Stimulated activated CD8-positive, alpha-beta memory T cell treated with anti-CD3 and anti-CD28 coated beads, Interleukin-15, amount 100 ng/mL, for 1 hour (primary cell): Measurements from ENCODE around the gene SIGLEC15.
"Not testable (repeated sequence)": the region's sequence is repeated elsewhere in the genome, so short reads cannot be mapped to it uniquely, and the experiment has no call there.

Experiments used
- DNase-seq: peaks from one replicate; pipeline ENCODE4 v3.0.0-alpha.2; 2020; ENCODE audit warnings: low read depth

Gene SIGLEC15

DNA sequence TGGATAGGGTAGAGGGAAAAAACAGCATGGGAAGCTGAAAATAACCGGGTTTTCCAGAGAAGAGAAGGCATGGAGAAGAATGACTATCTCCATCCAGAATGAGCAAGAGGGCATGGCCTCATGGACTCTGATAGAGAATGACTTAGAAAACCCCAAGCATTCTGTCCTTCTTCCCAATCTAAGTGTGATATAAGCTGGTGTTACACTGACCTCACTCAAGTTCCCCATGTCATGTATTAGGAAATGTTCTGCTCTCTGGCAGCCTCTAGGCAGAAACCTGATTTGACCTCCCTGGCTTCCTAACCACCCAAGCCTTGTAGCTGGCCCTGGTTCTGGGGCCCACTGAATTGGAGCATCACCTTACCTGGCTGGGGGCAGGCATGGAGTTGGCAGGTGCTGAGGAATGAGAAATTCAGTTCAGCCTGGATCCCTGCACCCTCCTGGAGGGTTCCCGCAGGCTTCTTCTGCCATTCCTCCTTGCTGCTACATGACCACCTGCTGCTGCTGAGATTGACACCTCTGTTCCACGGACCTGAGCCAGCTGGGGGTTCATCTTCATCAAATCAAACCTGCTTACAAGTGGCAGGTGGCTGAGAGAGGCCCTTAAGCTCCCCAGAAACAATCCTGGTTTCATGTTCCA is 5.2 kb upstream of the SIGLEC15 start:
- DNase-seq: no peak

DNA sequence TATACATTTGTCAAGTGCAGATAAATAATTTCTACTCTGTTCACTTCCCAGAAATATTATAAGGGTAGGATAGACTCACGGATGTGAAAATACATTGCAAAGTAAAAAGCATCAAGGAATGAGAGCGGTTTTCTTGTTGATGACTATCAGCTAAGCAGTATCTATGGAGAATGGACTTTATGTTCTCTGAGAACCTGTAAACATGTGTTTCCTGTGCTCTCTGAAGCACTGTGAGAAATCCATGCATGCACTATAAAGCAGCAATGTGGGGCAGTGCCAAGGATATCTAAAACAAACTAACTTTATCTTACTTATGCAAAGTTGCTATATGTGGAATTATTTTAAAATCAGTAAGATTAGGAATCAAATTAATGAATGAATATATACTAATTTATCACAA is 4.4 kb upstream of the SIGLEC15 start:
- no peak for DNase-seq

DNA sequence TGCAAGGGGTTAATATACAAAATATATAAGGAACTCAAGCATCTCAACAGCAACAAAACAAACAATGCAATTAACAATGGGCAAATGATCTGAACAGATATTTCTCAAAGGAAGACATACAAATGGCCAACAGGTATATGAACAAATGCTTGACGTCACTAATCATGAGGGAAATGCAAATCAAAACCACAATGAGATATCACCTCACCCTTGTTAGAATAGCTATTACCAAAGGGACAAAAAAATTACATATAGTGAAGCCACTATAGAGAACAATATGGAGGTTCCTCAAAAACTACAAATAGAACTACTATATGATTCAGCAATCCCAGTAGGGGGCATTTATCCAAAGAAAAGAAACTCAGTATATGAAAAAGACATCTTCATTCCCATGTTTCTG is 3.8 kb upstream of the SIGLEC15 start:
- DNase-seq: no peak

DNA sequence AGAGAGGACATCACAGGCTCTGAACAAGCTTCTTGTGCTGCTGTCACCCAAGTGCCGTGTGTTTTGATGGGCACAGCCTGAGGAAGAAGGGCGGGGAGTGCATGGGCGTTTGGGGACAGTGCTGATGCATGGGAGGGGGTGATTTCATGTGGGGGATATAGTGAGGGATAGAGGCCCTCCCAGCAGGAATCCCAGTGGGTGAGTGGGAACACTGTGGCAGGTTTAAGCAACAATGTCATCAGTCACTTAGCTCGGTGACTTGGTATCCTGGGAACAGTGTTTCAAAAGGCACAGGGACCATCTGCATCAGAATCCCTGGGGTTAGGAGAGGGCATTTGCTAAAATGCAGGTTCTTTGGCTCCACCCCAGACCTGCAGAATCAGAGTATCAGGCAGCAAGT is 609 bp downstream of the SIGLEC15 start:
- no peak for DNase-seq

DNA sequence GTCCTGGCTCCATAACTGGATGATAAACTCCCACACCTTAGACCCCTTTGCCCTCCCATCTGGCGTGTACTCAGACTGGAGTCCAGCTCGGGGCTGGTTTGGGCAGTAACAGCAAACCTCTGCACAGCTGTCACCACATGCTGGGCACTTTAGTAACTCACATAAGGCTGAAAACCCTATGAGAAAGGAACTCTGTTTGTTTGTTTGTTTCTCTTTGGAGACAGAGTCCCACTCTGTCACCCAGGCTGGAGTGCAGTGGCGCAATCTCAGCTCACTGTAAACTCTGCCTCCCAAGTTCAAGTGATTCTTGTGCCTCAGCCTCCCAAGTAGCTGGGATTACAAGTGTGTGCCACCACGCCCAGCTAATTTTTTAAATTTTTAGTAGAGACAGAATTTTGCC is 1.2 kb downstream of the SIGLEC15 start:
- not testable (repeated sequence) for DNase-seq

DNA sequence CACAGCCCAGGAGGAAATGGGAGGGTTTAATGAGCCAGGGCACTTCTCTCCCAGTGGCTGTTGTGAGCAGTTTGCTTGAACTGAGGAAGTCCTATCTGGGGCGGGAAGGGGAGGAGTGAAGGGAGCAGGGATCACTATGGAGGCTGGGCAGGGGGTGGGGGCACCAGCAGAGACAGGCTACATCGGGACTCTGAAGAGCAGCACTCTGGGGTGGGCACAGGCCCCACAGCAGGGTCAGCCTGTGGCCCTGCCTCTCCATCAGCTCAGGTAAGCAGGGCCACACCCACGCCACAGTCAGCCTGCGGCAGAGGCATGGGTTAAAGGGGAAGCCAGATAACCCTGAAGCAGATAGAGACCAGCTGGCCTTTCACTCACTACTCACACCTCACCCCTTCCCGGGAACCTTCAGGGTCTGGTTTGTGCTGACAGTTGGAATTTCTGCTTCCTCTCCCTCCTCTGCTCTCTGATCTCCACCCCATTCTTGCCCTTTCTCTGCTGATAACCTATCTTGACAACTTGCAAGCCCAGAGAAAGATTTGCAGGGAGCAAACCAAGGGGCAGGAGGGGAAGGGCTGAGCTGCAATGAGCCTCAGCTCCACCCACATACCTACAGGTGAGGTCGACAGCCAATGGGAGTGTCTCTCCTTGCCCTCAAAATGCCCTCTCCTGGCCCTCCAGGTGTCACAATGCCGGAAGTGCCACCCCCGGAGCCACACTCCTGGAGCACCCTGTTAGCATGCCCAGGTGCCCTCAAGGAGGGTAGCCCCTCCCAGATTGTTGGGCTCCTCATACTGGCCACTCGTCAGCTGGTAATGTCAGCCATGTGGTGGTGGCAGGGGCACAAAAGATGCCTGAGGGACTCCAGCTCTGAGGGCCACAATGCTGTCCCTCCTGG is 3.7 kb downstream of the SIGLEC15 start:
- no peak for DNase-seq

DNA sequence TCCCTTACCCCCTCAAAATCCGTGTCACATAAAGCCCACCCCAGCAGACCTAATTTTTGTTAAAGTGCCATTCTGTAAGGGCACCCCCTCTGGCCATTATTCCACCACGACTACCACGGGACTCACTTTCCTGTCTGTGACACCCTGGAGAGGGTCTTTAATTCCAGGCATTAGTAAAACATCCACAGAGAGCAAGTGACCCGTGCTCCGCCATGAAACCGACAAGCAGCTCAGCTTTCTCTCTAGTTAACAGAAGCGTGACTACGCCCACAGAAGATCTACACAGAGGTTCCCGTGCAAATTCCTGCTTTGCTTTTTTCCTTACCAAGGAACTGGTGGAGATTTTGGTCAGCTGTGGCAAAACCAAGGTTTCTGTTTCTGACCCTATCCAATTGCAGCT is 4.4 kb downstream of the SIGLEC15 start:
- DNase-seq: no peak

DNA sequence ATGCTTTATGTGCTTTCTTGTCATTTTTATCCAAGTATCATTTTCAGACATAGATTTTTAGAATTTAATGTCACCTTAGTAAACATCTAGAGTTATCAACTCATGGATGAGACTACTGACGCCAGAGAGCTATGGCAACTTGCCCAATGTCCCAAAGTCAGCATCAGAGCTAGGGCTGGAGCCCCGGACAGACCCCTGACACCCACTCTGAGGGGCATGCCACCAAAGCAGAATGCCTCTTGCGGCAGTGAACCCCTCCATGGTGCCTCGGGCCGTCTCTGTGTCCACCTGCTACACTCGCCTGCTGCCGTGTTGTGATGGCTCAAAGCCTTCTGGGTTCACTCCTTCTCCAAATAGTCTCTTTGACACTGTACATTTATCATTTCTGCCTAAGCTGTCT is 5.4 kb downstream of the SIGLEC15 start:
- no peak for DNase-seq

DNA sequence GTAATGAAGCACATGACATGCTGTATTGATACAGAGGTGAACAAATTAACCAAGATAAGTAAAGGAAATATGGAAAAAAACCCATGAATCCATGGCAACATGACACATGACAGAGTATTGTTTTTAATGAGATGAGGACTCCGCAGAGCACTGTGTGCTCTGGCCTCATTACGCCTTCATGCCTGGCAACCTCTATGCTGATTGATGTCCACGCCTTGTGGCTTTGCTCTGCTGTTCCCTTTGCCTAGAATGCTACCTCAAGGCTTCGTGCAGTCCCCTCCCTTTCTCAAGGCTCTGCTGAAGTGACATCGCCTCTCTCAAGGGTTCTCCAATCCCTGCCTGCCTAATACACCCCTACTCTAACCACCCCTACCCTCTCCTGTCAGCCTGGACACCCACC is 8.4 kb downstream of the SIGLEC15 start:
- no peak for DNase-seq

DNA sequence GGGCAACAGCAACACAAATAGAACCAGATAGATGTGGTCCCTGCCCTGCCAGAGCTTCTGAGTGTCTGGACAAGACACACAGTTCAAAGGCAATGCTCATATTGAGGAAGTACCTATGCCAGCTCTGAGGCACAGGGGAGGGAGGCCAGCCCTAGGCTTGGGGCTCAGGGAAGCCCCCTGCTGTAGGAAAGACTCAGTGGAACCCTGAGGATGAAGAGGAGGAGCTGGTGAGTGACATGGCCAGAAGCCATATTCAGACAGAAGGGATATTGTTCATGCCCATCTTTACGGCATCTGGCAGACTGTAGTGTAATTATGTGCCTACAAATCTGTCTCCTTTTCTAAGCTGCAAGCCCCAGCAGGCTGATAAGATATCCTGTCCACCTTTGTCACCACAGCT is 8.8 kb downstream of the SIGLEC15 start:
- DNase-seq: no peak

DNA sequence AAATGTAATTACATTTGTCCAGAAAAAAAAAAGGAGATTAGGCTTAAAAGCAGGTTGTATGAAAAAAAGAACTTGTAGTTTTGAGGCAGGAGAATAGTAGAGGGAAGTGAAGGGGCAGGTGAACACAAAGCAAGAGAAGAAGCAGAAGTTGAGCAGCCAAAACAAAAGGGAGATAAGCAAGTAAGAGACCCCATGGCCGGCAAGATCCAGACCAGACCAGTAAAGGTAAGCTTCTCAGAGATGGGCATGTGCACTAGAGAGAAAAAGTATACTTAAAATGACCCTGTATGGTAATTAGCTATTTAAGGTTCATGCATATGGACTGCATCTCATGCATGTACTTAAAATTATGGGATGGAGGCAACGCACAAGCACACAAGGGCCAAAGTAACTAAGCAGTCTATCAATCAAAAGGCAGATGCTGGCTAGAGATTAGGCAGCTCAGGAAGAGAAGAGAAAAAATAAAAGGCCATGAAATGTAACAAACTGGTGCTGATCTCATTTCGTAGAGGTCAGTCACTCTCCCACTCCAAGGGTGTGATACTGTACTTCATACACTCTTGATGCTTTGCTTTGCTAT is 9.7 kb downstream of the SIGLEC15 start:
- DNase-seq: no peak

DNA sequence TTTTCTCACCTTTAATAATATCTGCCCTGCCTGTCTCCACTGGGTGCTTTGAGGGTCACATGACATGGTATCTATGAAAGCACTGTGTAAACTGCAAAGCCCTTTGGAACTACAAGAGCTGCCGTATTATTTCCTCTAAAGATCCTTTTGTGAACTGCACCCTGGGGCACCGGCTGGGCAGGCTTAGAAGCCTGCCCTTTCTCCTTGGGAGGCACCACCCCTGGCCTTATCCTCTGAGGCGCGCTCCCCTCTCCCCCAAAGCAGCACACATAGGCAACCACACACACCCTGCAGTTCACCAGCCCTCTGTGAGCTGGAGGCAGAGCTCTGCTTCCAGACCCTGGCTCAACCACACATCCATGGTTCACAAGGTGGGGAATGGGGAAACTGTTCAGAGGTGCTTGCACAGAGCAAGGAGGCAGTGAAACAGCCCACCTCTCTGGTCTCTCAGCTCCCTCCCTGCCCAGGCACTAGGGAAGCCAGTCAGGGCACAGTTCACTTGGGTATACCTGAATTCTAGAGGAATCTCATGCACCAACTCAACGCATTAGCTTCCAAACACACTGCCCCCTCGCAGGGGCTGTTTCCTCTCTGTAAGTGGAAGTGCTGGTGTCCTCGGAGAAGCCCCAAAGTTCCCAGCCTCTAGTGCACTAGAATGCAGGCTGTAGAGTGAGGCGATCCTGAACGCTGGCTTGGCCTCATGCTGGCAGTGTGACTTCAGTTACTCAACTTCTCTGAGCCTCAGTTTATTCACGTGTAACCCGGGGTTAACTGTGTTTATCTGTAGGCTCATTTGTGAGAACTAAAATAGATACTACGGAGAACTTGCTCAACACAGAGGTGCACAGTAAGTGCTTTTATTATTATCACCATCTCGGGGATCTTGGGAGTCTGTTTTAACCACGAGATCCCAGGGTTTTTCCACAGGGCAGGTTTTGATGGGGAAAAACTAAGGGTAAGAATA is 11.0 kb downstream of the SIGLEC15 start:
- no peak for DNase-seq

DNA sequence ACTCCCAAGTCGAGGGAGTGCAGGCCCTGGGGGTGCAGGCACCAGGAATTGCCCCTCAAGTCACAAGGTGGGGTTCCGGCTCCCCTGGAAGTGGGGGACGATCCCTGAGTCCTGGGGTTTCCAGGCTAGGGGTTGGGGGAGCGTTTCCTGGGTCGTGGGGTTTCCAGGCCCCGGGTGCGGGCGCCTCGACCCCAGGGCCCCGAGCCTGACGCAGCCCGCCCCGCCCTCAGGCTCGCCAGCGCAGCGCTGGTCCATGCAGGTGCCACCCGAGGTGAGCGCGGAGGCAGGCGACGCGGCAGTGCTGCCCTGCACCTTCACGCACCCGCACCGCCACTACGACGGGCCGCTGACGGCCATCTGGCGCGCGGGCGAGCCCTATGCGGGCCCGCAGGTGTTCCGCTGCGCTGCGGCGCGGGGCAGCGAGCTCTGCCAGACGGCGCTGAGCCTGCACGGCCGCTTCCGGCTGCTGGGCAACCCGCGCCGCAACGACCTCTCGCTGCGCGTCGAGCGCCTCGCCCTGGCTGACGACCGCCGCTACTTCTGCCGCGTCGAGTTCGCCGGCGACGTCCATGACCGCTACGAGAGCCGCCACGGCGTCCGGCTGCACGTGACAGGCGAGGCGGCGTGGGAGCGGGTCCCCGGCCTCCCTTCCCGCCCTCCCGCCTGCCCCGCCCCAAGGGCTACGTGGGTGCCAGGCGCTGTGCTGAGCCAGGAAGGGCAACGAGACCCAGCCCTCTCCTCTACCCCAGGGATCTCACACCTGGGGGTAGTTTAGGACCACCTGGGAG is 12.0 kb downstream of the SIGLEC15 start:
- no peak for DNase-seq

DNA sequence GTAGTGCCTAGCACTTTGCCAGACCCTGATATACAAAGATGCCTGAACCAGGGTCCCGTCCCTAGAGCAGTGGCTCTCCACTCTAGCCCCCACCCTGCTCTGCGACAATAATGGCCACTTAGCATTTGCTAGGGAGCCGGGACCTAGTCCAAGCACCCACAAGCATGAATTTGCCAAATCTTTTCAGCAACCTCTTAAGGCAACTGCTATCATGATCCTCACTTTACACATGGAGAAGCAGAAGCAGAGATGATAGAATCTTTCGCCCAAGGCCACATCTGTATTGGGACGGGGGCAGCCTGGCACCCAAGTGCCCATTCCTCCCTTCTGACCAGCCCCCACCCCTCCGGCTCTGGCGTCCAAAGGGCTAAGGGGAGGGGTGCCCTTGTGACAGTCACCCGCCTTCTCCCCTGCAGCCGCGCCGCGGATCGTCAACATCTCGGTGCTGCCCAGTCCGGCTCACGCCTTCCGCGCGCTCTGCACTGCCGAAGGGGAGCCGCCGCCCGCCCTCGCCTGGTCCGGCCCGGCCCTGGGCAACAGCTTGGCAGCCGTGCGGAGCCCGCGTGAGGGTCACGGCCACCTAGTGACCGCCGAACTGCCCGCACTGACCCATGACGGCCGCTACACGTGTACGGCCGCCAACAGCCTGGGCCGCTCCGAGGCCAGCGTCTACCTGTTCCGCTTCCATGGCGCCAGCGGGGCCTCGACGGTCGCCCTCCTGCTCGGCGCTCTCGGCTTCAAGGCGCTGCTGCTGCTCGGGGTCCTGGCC is 13.0 kb downstream of the SIGLEC15 start:
- DNase-seq: no peak

DNA sequence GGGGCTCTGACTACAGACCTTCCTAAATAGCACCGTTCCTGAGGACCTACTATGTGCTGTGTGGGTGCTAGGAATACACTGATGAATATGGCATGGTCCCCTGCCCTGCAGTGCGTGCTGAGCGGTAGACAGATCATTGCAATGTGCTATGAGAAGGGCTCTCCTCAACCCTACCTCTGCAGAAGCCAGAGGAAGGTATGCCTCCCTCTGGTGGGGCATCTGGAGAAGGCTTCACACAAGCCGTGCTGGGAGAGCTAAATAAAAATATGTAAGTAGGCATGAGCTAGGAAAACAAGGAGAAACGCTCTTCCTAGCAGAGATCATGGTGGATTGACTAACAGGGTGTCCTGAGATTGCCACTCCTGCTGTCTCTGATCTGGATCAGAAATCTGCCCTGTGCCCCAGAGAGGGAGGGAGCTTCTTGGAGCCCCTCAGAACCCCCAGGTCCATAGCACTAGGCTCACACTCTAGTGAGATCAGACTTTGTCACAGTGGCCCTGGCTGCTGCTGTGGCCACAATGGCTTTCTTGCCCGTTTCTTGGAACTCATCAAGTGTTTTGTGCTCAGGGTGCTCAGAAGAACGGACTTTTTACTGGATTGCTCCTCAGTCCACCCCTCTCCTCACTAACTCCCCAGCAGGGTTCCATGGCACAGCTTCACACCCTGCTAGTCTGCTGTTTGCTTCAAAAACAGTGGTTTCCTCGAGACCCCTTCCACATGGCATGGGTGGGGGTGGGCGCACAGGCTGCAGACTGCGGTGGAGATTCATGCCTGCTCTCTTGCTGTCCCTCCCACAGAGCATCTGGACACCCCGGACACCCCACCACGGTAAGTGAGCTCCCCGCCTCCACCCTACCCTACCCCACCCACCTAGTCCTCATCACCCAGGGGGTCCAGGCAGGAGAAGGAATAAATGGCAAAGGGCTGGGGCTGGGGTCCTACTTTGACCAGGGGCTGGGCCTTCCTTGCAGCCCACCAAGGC is 14.2 kb downstream of the SIGLEC15 start:
- no peak for DNase-seq

DNA sequence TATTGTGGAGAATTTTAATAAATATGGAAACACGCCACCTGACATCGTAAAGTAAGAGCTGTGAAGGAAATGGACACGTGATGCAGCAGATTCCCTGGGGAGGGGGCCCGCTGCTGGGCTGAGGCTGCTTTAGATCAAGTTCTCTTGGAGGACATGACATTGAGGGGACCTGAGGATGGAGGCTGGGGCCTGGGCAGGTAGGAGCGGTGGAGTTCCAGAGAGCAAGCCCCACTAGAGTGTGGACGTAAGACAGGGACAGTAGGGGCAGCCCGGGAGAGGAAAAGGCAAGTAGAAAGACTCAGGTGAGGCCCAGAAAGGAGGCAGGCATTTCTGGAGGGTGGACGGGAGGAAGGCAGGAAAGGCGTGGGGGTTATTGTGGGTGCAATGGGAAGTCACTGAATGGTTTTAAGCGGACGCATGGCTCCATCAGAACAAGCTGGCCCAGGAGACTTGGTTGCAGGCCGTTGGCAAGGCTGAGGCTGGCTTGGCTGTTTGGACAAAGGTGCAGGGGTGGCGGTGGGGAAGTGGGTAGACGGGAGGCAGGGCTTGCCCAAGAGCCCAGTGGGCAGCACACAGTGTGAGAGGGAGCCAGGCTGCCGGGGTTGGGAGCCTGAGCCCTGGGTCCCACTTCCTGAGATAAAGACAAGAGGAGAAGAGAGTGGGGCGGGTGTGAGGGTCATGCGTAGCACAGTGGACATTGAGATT is 15.7 kb downstream of the SIGLEC15 start:
- DNase-seq: no peak

DNA sequence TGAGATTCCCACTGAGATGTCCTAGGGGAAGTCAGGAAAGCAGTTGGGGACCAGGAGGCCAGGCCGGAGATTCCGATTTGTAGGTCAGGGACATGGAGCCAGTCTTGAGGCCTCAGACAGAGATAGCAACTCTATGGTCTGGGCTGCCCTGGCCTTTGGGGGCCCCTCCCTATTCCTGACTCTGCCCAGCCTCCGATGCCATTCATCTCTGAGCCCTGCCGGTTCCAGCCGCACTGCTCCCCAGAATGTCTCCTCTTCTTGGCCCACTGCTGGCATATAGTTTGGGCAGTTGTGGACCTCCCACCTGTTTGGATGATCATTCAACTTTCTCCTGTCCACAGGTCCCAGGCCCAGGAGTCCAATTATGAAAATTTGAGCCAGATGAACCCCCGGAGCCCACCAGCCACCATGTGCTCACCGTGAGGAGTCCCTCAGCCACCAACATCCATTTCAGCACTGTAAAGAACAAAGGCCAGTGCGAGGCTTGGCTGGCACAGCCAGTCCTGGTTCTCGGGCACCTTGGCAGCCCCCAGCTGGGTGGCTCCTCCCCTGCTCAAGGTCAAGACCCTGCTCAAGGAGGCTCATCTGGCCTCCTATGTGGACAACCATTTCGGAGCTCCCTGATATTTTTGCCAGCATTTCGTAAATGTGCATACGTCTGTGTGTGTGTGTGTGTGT is 16.4 kb downstream of the SIGLEC15 start:
- DNase-seq: no peak

DNA sequence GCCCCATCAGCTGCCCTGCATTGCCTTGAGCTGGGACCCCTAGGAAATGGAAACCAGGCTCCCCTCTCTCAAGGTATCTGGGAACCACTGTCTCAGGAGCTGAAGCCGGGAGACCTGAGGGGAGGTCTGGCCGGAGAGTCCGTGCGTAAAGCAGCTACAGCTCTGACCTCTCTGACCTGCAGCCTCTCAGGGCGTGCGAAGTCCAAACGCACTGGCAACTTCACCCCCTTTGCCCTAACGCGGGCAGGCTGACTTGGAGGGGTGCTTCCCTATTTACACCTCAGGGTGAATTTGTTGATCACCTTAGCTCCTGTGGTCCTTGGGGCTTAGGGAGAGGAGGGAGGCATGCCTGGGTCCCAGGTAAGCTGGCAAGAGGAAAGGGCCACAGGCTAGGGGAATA is 17.5 kb downstream of the SIGLEC15 start:
- no peak for DNase-seq
